Endometrial microvascular endothelial cells (primary cell): ENCODE data around the gene DTNB. TPM values are rescaled to one million over a fixed set of nuclear protein-coding genes. Genes with fewer than 3 reads are reported as not detected.
"Not testable (repeated sequence)": the region's sequence is repeated elsewhere in the genome, so short reads cannot be mapped to it uniquely, and the experiment has no call there.

Experiments
- in situ Hi-C: cut with HindIII; loops from 2 replicates; pipeline ENCODE4 v1.10.0; 2017; ENCODE audit warnings: low sequenced_read_pairs, low pct_unique_long_range_greater_than_20kb; ENCODE audit errors: inconsistent ontology term
- total RNA-seq: library from RNA; depleted of rRNA; stranded (reverse); fragments of >200 nt; gene quantifications from one replicate; pipeline ENCODE4 v1.2.3, GENCODE V29; 2015; ENCODE audit errors: inconsistent ontology term

Gene DTNB
- total RNA-seq, 1 donor from 2014 or later, result 2.6 TPM

DNA sequence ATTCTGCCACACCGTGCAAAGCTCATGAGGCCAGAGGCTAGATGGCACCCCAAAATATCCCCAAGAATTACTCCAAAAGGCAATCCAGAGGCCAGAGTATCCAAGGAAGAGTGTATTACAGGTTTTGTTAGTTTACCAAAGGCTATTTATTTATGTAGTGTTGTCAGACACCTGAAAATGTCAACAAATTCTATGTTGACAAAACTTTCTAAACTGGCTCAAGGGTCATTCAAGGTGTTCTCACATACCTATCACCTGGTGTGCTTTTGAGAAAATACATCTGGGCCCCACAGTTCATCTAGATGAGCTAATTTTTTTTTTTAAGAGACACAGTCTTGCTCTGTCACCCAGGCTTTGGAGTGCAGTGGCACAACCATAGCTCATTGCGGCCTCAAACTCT, 12.4 kb upstream of the DTNB start:
- in situ Hi-C loops, result no loop called here

DNA sequence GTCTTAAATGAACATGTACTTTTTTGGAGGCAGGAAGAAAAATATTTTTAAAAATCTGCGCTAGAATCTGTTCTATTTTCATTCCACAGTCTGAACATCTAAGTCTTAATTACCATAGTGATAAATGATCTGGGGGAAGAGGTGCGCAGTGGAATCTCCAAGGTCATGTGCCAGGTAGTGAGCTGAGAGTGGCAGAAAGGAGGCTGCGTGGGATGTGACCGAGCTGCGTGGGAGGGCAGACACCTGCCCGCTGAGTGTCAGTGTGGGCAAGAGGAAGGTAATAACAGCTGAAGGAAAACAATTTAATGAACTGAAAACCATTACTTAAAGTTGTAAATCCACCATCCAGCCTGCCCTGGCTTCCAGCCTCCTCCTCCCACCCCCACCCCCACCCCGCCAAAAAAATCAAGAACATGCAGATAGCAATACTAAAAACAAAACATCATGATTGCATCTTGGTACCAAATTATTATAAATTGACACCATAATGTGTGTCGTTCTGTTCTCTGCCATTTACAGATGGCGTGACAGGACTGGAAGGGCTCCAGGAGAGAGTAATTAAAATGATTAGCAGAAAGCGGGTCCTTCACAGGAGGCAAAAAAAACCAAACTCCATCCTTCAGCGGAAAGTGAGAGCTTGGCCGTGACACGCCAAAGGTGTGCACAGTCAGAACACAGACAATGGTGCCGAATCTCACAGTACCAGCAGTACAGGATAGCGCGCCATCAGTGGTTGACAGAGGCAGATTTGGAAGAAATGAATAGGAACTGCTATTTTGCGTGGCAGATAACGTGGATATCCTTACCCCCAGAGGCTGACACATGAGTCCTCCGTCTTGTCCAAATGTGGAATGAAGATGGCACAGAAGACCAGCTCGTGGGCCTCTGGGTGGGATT, 11.4 kb upstream of the DTNB start:
- in situ Hi-C loops, result no loop called here

- in situ Hi-C loops, result no loop called here
These were observed 8.7 kb upstream of the DTNB start for GRCh38 chr2:25682082-25682481.

GRCh38 chr2:25677877-25678276, 4.5 kb upstream of the DTNB start:
- in situ Hi-C loops, result no loop called here

DNA sequence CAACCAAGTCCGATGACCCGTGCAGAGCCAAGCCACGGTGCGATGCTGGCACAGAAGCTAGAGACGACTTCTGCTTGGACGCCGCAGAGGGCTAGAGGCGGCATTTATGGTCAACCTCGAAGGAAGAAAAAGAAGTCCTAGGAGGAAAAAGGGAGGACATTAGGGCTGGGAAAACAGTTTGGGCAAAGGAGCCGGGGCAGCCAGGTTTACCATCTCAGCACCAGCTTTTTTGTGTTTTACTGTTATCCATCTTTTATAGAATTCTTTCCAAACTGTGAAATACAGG, 643 bp upstream of the DTNB start:
- in situ Hi-C loops, result no loop called here

DNA sequence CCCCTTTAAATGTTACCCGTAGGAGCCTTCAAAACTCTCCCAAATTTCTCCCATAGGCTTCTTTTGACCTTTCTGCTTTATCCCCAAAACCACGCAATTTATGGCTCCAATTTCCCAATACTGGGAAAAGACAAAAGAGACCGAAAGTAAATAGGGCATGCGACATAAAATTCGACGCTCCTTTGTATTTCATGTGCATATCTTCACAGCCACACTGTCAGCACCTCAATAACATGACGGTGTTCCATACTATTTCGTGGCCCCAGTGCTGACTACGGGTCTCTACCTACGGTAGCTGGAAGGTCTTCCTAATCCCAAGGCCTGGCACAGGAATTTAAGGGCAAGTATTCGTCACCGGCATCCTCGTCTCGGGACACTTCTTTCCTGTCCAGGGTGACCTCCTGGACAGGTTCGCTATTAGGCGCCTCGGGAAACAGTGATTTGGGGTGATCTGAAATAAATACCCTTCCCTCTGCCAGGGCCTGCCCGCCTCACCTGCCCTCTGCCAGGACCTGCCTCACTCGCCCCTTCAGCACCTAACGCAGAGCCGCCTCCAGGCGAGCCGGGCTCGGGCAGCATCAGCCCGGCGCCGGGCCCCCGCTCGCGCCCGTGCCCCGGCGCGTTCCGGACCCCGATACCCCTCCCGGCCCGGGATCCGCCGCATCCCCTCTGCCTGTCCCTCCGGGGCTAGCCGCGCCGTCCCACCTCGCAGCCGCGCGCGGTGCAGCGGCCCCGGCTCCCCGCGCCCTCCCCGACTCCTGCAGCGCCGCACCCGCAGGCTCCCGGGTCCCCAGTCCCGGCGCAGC, 680 bp downstream of the DTNB start:
- in situ Hi-C loops, result no loop called here

- in situ Hi-C loops, result no loop called here
These were observed 1.8 kb downstream of the DTNB start for GRCh38 chr2:25671622-25672021.

- in situ Hi-C loops, result no loop called here
These were observed 3.9 kb downstream of the DTNB start for GRCh38 chr2:25669520-25669919.

- in situ Hi-C loops, result no loop called here
These were observed 7.2 kb downstream of the DTNB start for GRCh38 chr2:25666218-25666617.

DNA sequence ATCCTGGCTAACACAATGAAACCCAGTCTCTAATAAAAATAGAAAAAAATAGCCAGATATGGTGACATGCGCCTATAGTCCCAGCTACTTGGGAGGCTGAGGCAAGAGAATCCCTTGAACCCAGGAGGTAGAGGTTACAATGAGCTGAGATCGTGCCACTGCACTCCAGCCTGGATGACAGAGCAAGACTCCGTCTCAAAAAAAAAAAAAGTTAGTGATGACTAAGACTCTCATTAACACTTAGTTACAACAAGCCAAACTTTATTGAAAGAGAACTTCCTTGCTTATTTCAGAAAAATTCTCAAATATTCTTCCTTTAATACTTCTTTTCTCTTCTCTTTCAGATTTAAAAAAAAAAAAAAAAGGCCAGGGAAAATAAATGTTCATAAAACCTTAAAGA, 7.9 kb downstream of the DTNB start:
- in situ Hi-C loops, result not testable (repeated sequence)

DNA sequence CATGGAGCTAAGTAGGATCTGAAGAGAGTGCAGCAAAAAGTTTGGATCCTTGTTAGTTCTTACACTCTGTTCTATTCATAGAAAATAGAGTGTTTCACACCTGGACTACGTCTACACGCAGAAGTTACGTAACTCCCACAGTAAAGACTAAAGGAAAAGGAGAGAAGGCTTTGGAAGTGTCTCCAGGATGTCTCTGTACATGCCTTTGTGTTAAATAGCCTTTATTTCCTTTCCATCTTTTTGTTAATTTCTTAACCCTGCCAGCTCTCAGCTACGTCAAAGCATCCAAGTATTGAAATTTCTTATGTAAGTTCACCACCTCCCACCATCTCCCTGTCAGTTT, 8.4 kb downstream of the DTNB start:
- in situ Hi-C loops, result no loop called here

- in situ Hi-C loops, result no loop called here
These were observed 9.0 kb downstream of the DTNB start for GRCh38 chr2:25664183-25664964.

- in situ Hi-C loops, result no loop called here
These were observed 18.1 kb downstream of the DTNB start for GRCh38 chr2:25655316-25655715.

- in situ Hi-C loops, result no loop called here
These were observed 18.6 kb downstream of the DTNB start for GRCh38 chr2:25654801-25655200.

DNA sequence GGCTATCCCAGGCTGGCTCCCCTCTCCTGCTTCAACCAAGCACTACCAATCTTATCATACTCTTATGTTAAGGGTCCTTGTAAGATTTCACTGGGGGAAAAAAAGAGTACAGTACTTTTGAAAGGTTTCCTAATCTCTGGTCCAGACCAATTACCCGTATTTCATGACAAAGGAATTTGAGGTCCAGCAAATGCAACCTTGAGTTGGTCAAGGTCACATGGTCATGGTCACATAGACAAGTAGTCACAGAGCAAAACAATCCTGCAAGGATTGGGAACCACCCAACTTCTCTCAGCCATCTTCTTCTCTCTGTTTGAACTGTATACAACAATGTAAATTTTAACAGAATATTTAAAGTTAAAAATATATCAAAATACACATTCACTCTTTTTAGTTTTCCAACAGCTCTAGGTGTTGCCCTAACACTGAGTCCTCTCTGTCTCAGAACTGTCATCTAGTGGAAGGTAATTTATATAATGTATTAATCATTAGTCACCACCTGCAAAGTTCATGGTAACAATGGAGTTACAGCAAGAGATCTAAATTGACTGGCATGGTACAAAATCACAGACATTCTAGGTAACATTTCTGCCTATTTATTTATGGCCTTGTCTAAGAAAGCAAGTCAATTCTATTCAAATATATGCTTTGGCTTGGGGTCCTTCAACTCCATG, 21.5 kb downstream of the DTNB start:
- in situ Hi-C loops, result no loop called here

DNA sequence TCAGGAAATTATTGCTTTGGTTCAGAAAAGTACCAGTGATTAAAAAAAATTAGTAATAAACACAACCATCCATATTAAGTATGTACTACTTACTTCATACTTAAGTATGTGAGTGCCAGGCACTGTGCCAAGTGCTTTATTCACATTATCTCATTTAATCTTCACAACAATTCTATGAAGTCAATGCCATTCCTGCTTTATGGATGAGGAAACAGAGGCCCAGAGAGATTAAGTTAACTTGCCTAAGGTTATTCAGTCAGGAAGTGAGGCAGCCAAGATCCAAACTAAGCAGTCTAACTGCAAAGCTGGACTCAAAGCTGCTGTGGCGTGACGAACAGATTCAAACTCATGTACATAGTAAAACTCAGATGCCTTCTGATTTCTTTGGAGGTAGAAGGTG, 22.3 kb downstream of the DTNB start:
- in situ Hi-C loops, result no loop called here

DNA sequence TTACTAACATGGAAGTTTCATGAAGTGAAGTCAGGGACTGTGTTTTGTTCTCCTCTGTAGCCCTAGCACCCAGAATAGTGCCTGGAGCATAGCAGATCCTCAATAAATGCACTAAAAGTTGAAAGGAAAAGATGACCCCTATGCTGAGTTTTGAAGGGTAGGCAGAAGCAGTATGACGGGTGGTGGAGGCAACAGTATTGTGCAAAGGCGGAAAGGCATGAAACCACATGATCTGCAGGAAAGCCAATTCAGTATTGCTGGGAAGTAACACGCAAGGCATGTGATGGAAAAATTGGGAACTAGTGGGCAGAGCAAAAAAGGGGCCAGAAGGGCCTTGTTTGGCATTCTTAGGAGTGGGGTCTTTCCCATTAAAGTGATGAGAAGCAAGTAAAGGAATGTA, 23.1 kb downstream of the DTNB start:
- in situ Hi-C loops, result no loop called here

- in situ Hi-C loops, result no loop called here
These were observed 23.6 kb downstream of the DTNB start for GRCh38 chr2:25649786-25650185.

DNA sequence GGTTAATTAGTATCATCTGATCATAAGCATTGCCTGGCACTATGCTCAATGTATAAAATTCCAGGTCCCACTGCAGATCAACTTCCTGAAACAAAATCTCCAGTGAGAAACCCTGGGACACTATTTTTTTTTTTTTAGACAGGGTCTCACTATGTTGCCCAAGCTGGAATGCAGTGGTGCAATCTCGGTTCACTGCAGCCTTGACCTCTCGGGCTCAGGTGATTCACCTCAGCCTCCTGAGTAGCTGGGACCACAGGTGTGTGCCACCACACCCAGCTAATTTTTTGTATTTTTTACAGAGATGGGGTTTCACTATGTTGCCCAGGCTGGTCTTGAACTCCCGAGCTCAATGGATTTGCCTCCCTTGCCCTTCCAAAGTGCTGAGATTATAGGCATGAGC, 31.1 kb downstream of the DTNB start:
- in situ Hi-C loops, result no loop called here
